CD4-positive, CD25-positive, alpha-beta regulatory T cell (primary cell): ENCODE results near the gene ING5. TPM values are rescaled to one million over a fixed set of nuclear protein-coding genes. Genes with fewer than 3 reads are reported as not detected.

Experiments used
- ATAC-seq, 2 donors: fragments of 150-1000 bp; cut with Tn5 transposase; one replicate each; pipeline ENCODE4 v1.10.0; 2021; ENCODE audit warnings: low read depth in 2 of 2, moderate number of reproducible peaks in 2 of 2, moderate library complexity in 1 of 2
- DNase-seq, 3 donors: peaks; one replicate each; pipeline versions ENCODE4 v3.0.0 to v3.0.0-alpha.2; 2012 to 2022; ENCODE audit warnings: mixed read lengths in 1 of 3
- H3K27ac ChIP-seq: one replicate; pipeline ENCODE4 v1.7.0; 2013; ENCODE audit warnings: mild to moderate bottlenecking, low read length; ENCODE audit not compliant: insufficient read depth, poor library complexity, severe bottlenecking
- H3K27me3 ChIP-seq: one replicate; pipeline ENCODE4 v1.7.0; 2013; ENCODE audit warnings: low read length; ENCODE audit not compliant: control insufficient read depth, insufficient read depth
- H3K36me3 ChIP-seq: one replicate; pipeline ENCODE4 v1.7.0; 2013; ENCODE audit warnings: mild to moderate bottlenecking, low read length, moderate library complexity; ENCODE audit not compliant: control insufficient read depth, insufficient read depth
- H3K4me1 ChIP-seq: 2 replicates; pipeline ENCODE4 v1.7.0; 2013; ENCODE audit warnings: mild to moderate bottlenecking, low read length; ENCODE audit not compliant: insufficient read depth, control insufficient read depth, poor library complexity, severe bottlenecking
- H3K4me3 ChIP-seq: one replicate; pipeline ENCODE4 v1.7.0; 2013; ENCODE audit warnings: low read depth, mild to moderate bottlenecking, low read length, moderate library complexity
- H3K9me3 ChIP-seq, 2 experiments: 1 replicate in 1 of 2; 2 replicates in 1 of 2; pipeline ENCODE4 v1.7.0; 2013; ENCODE audit warnings: low read length in 2 of 2, mild to moderate bottlenecking in 1 of 2, moderate library complexity in 1 of 2; ENCODE audit not compliant: control insufficient read depth in 2 of 2
- H3K27ac Mint-ChIP-seq, 3 donors: one replicate each; pipeline ENCODE4 v1.8.0; 2020 to 2022; ENCODE audit warnings: mild to moderate bottlenecking in 3 of 3, mixed read lengths in 3 of 3, moderate library complexity in 2 of 3
- H3K27me3 Mint-ChIP-seq: one replicate; pipeline ENCODE4 v1.8.0; 2022; ENCODE audit warnings: mild to moderate bottlenecking, mixed read lengths
- H3K36me3 Mint-ChIP-seq: one replicate; pipeline ENCODE4 v1.8.0; 2020; ENCODE audit warnings: mixed read lengths
- H3K4me1 Mint-ChIP-seq, 4 donors: one replicate each; pipeline ENCODE4 v1.8.0; 2020 to 2022; ENCODE audit warnings: mixed read lengths in 4 of 4, mild to moderate bottlenecking in 1 of 4
- H3K4me3 Mint-ChIP-seq, 4 donors: one replicate each; pipeline ENCODE4 v1.8.0; 2020 to 2022; ENCODE audit warnings: mild to moderate bottlenecking in 4 of 4, mixed read lengths in 4 of 4, moderate library complexity in 3 of 4
- H3K9me3 Mint-ChIP-seq, 7 donors: one replicate each; pipeline ENCODE4 v1.8.0; 2020 to 2022; ENCODE audit warnings: mixed read lengths in 7 of 7, mild to moderate bottlenecking in 3 of 7, moderate library complexity in 2 of 7
- polyA plus RNA-seq, 4 donors: library from polyadenylated mRNA; unstranded; fragments of 300-500 nt; fragmentation: Illumina TruSeq; gene quantifications; one replicate each; pipeline ENCODE4 v1.2.3, GENCODE V29; 2021
- total RNA-seq: library from RNA; stranded (reverse); gene quantifications from one replicate; pipeline ENCODE4 v1.2.3, GENCODE V29; 2022

ING5 gene
- total and polyA plus RNA-seq, 5 donors from 2014 or later, result 16.7 to 64.8 (median 21.4) TPM

- Histone ChIP-seq H3K4me3 (no peak overlapping the region), H3K36me3 (peaks cover 25% of the 10 kb centered on the region), H3K4me1 (no peaks in the 10 kb centered on the region), H3K9me3 (no peaks in the 10 kb centered on the region), H3K27ac (no peak overlapping the region), H3K27me3 (no peaks in the 10 kb centered on the region)
- Mint-ChIP-seq H3K36me3 (peaks cover 6% of the 10 kb centered on the region), H3K27me3 (no peaks in the 10 kb centered on the region), H3K4me3 (no peak overlapping the region), H3K4me1 (peaks cover 0 to 8% (median under 1%) of the 10 kb centered on the region in 4 donors), H3K9me3 (no peaks in the 10 kb centered on the region), H3K27ac (no peak overlapping the region)
- ATAC-seq (no peak), DNase-seq (no peak)
Observed at GRCh38 chr2:241668354-241668753, 33.5 kb upstream of the ING5 start.

GRCh38 chr2:241668839-241669238 lies 33.0 kb upstream of the ING5 start:
- no peak for DNase-seq
- no peaks in the 10 kb centered on the region for H3K27me3 Mint-ChIP-seq
- Histone ChIP-seq H3K4me3 (no peak overlapping the region), H3K4me1 (no peaks in the 10 kb centered on the region), H3K27me3 (no peaks in the 10 kb centered on the region), H3K36me3 (peaks cover 25% of the 10 kb centered on the region), H3K27ac (no peak overlapping the region), H3K9me3 (no peaks in the 10 kb centered on the region)
- H3K9me3 Mint-ChIP-seq, result no peaks in the 10 kb centered on the region
- peaks cover 0 to 8% (median 2%) of the 10 kb centered on the region in 4 donors for H3K4me1 Mint-ChIP-seq
- ATAC-seq, result no peak
- no peak overlapping the region for H3K27ac Mint-ChIP-seq
- H3K4me3 Mint-ChIP-seq, result no peak overlapping the region
- peaks cover 6% of the 10 kb centered on the region for H3K36me3 Mint-ChIP-seq

- no peaks in the 10 kb centered on the region for H3K27me3 Mint-ChIP-seq
- no peak overlapping the region for H3K4me3 Mint-ChIP-seq
- Histone ChIP-seq H3K27me3 (no peaks in the 10 kb centered on the region), H3K27ac (no peak overlapping the region), H3K4me3 (no peak overlapping the region), H3K36me3 (peaks cover 25% of the 10 kb centered on the region), H3K4me1 (no peaks in the 10 kb centered on the region), H3K9me3 (no peaks in the 10 kb centered on the region)
- H3K4me1 Mint-ChIP-seq, result peaks cover 0 to 2% (median under 1%) of the 10 kb centered on the region in 4 donors
- DNase-seq (no peak), ATAC-seq (no peak)
- H3K9me3 Mint-ChIP-seq, result no peaks in the 10 kb centered on the region
- peaks cover 6% of the 10 kb centered on the region for H3K36me3 Mint-ChIP-seq
- no peak overlapping the region for H3K27ac Mint-ChIP-seq
Observed at GRCh38 chr2:241670333-241671110, 31.3 kb upstream of the ING5 start.

- Mint-ChIP-seq H3K4me3 (no peak overlapping the region), H3K27me3 (no peaks in the 10 kb centered on the region), H3K36me3 (peaks cover 3% of the 10 kb centered on the region), H3K4me1 (peaks cover 0 to 2% (median 0%) of the 10 kb centered on the region in 4 donors), H3K9me3 (no peaks in the 10 kb centered on the region), H3K27ac (no peak overlapping the region)
- no peaks in the 10 kb centered on the region for H3K27me3 ChIP-seq
- no peak overlapping the region for H3K27ac ChIP-seq
- no peak overlapping the region for H3K4me3 ChIP-seq
- DNase-seq, result no peak
- H3K9me3 ChIP-seq, result no peaks in the 10 kb centered on the region
- peaks cover 26% of the 10 kb centered on the region for H3K36me3 ChIP-seq
- no peaks in the 10 kb centered on the region for H3K4me1 ChIP-seq
- no peak for ATAC-seq
Observed at GRCh38 chr2:241671457-241672240, 30.2 kb upstream of the ING5 start.

- no peaks in the 10 kb centered on the region for H3K27me3 Mint-ChIP-seq
- no peaks in the 10 kb centered on the region for H3K9me3 Mint-ChIP-seq
- H3K36me3 Mint-ChIP-seq, result no peaks in the 10 kb centered on the region
Observed at GRCh38 chr2:241672243-241673188, 29.3 kb upstream of the ING5 start.

GRCh38 chr2:241673189-241673663 lies 28.6 kb upstream of the ING5 start:
- no peaks in the 10 kb centered on the region for H3K27me3 Mint-ChIP-seq
- no peak overlapping the region for H3K27ac ChIP-seq
- no peak overlapping the region for H3K4me3 ChIP-seq
- H3K27ac Mint-ChIP-seq, result peak overlapping the region in 1 of 3 donors; percentile 67
- H3K4me1 Mint-ChIP-seq, result peaks cover 0 to 2% (median 0%) of the 10 kb centered on the region in 4 donors
- H3K9me3 Mint-ChIP-seq, result no peaks in the 10 kb centered on the region
- no peak for DNase-seq
- no peaks in the 10 kb centered on the region for H3K9me3 ChIP-seq
- H3K4me1 ChIP-seq, result no peaks in the 10 kb centered on the region
- H3K36me3 ChIP-seq, result peaks cover 28% of the 10 kb centered on the region
- no peaks in the 10 kb centered on the region for H3K36me3 Mint-ChIP-seq
- no peak for ATAC-seq
- no peaks in the 10 kb centered on the region for H3K27me3 ChIP-seq
- peak overlapping the region in 1 of 4 donors; percentile 44 for H3K4me3 Mint-ChIP-seq

More at GRCh38 chr2:241672243-241673188, 29.3 kb upstream of the ING5 start:
- Histone ChIP-seq H3K36me3 (peaks cover 27% of the 10 kb centered on the region), H3K9me3 (no peaks in the 10 kb centered on the region), H3K4me3 (no peak overlapping the region), H3K27me3 (no peaks in the 10 kb centered on the region), H3K27ac (no peak overlapping the region), H3K4me1 (no peaks in the 10 kb centered on the region)
- Mint-ChIP-seq H3K4me1 (peaks cover 0 to 2% (median 0%) of the 10 kb centered on the region in 4 donors), H3K27ac (no peak overlapping the region), H3K4me3 (no peak overlapping the region)
- DNase-seq, result no peak
- no peak for ATAC-seq
